ENCODE data around the gene PAK1. TPM values are rescaled to one million over a fixed set of nuclear protein-coding genes. Genes with fewer than 3 reads are reported as not detected.

PAK1 gene
- total RNA-seq, 1 experiment from 2014 or later = 26.1 TPM

- peaks cover 5% of the 10 kb centered on the region for H3F3A ChIP-seq (ENCODE audit: low read length, unreplicated experiment)
- intact Hi-C loops (cut with micrococcal nuclease) = loop anchor here (10.0 kb wide), 1 partner anchor 109 kb away; no protein-coding TSS in a partner anchor
- no peak overlapping the region for H3K4me3 ChIP-seq (ENCODE audit: low read length)
- H2AFZ ChIP-seq (ENCODE audit: low read length) = no peak overlapping the region
- no peaks in the 10 kb centered on the region for H3K27me3 ChIP-seq (ENCODE audit: low read length)
- H3K9ac ChIP-seq (ENCODE audit: low read length) = no peak overlapping the region
- no peak for TF ChIP-seq EZH2phosphoT487 (IDR thresholded peaks at IDR 0.05; ENCODE audit: borderline replicate concordance, low read length)
- BruUV-seq (replicated peaks) = no TSS peak
- no peaks in the 10 kb centered on the region for H4K20me1 ChIP-seq (ENCODE audit: low read length)
- H3K4me2 ChIP-seq (ENCODE audit: low read length) = no peak overlapping the region
- ATAC-seq (no peak), DNase-seq (no peak)
- H3K9me3 ChIP-seq (ENCODE audit: low read length) = peaks cover 14% of the 10 kb centered on the region
- H3K79me2 ChIP-seq (ENCODE audit: low read length) = no peaks in the 10 kb centered on the region
- H3K36me3 ChIP-seq (ENCODE audit: low read depth, low read length) = peaks cover 5% of the 10 kb centered on the region; the same call in 1 of the 2 replicates
- CTCF ChIA-PET = no interaction called here
- POLR2A ChIA-PET (ENCODE audit: unreplicated experiment) = no interaction called here
- H3K27ac ChIP-seq (ENCODE audit: low read length) = no peak overlapping the region
- peaks cover 21% of the 10 kb centered on the region for H3K4me1 ChIP-seq (ENCODE audit: insufficient read depth, low read length)
- no peaks in the 10 kb centered on the region for H3K9me2 ChIP-seq (replicated peaks; ENCODE audit: low read length)
These were observed 170.6 kb downstream of the PAK1 start for GRCh38 chr11:77303328-77303727.

- TF ChIP-seq CTCF (conservative IDR thresholded peaks at IDR 0.05; ENCODE audit: low read depth, low read length) (no peak), EZH2 (IDR thresholded peaks at IDR 0.05; ENCODE audit: low read length, unreplicated experiment) (no peak), EZH2phosphoT487 (IDR thresholded peaks at IDR 0.05; ENCODE audit: borderline replicate concordance, low read length) (no peak)
- Histone ChIP-seq H4K20me1 (ENCODE audit: low read length) (no peaks in the 10 kb centered on the region), H3K9me2 (replicated peaks; ENCODE audit: low read length) (no peaks in the 10 kb centered on the region), H3K4me2 (ENCODE audit: low read length) (no peak overlapping the region), H2AFZ (ENCODE audit: low read length) (no peak overlapping the region), H3K4me1 (ENCODE audit: insufficient read depth, low read length) (peaks cover 21% of the 10 kb centered on the region), H3K79me2 (ENCODE audit: low read length) (no peaks in the 10 kb centered on the region), H3K36me3 (ENCODE audit: low read depth, low read length) (peaks cover 5% of the 10 kb centered on the region; the same call in 1 of the 2 replicates), H3F3A (ENCODE audit: low read length, unreplicated experiment) (peaks cover 5% of the 10 kb centered on the region), H3K9me3 (ENCODE audit: low read length) (peaks cover 14% of the 10 kb centered on the region), H3K4me3 (ENCODE audit: low read length) (no peak overlapping the region), H3K9ac (ENCODE audit: low read length) (no peak overlapping the region), H3K27me3 (ENCODE audit: low read length) (no peaks in the 10 kb centered on the region), H3K27ac (ENCODE audit: low read length) (no peak overlapping the region)
- ATAC-seq (no peak), DNase-seq (no peak)
- ChIA-PET POLR2A (ENCODE audit: unreplicated experiment) (no interaction called here), CTCF (no interaction called here)
- BruUV-seq (replicated peaks) = no TSS peak
- intact Hi-C loops (cut with micrococcal nuclease) = loop anchor here (10.0 kb wide), 1 partner anchor 108 kb away; no protein-coding TSS in a partner anchor
These were observed 171.1 kb downstream of the PAK1 start for GRCh38 chr11:77302752-77303151.

GRCh38 chr11:77301510-77301909 is 172.4 kb downstream of the PAK1 start, which contains the start of gene GDPD4:
TSS of gene GDPD4 (minus strand) at chr11:77301686. CDS start at chr11:77285137, 16,549 bp downstream.
- Histone ChIP-seq H3K4me1 (ENCODE audit: insufficient read depth, low read length) (peaks cover 21% of the 10 kb centered on the region), H3K36me3 (ENCODE audit: low read depth, low read length) (peaks cover 5% of the 10 kb centered on the region; the same call in 1 of the 2 replicates), H4K20me1 (ENCODE audit: low read length) (no peaks in the 10 kb centered on the region), H3K4me3 (ENCODE audit: low read length) (peak within 1 kb of the TSS; percentile 10; the same call in 1 of the 2 replicates), H3F3A (ENCODE audit: low read length, unreplicated experiment) (peaks cover 5% of the 10 kb centered on the region), H3K4me2 (ENCODE audit: low read length) (no peak within 1 kb of the TSS), H3K9me3 (ENCODE audit: low read length) (peaks cover 14% of the 10 kb centered on the region), H3K9me2 (replicated peaks; ENCODE audit: low read length) (no peaks in the 10 kb centered on the region), H3K9ac (ENCODE audit: low read length) (peak within 1 kb of the TSS; percentile 59), H2AFZ (ENCODE audit: low read length) (no peak within 1 kb of the TSS), H3K27me3 (ENCODE audit: low read length) (no peaks in the 10 kb centered on the region), H3K27ac (ENCODE audit: low read length) (peak within 1 kb of the TSS; percentile 93), H3K79me2 (ENCODE audit: low read length) (no peaks in the 10 kb centered on the region)
- ChIA-PET POLR2A (ENCODE audit: unreplicated experiment) (no interaction called here), CTCF (no interaction called here)
- ATAC-seq = no peak
- no TSS peak for BruUV-seq (replicated peaks)
- intact Hi-C loops (cut with micrococcal nuclease) = loop anchor here (10.0 kb wide), 1 partner anchor 107 kb away; no protein-coding TSS in a partner anchor
- DNase-seq = no peak
- TF ChIP-seq EZH2phosphoT487 (IDR thresholded peaks at IDR 0.05; ENCODE audit: borderline replicate concordance, low read length) = no peak
- no peak for TF ChIP-seq CTCF (conservative IDR thresholded peaks at IDR 0.05; ENCODE audit: low read depth, low read length)
- no peak for TF ChIP-seq EZH2 (IDR thresholded peaks at IDR 0.05; ENCODE audit: low read length, unreplicated experiment)
